GM12872 (cell line): ENCODE measurements around the gene OR2T10.

Experiments used
- TF ChIP-seq, protein P1 (sequence below): IDR thresholded peaks from 3 replicates; pipeline ENCODE4 v1.5.1; 2011; ENCODE audit warnings: low read depth, mild to moderate bottlenecking, low read length, moderate library complexity; ENCODE audit not compliant: insufficient read depth

OR2T10 gene

DNA sequence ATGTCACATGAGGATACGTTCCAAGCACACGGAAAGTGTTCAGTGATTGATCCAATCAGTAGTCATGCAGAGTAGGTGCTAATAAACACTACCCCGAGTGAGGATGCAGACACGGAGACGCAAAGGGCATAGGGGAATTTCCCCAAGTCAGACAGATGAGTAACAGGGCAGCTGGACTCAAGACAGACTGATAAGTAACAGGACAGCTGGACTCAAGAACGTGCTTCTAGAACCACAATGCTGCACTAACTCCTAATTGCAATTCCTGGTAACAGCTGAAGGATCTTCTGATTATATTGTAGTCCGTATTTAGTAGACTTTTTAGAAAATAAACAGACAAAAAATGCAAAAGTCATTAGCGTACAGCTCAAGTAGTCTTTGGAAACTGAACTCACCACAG lies 1.9 kb upstream of the OR2T10 start:
- TF ChIP-seq, protein P1, sequence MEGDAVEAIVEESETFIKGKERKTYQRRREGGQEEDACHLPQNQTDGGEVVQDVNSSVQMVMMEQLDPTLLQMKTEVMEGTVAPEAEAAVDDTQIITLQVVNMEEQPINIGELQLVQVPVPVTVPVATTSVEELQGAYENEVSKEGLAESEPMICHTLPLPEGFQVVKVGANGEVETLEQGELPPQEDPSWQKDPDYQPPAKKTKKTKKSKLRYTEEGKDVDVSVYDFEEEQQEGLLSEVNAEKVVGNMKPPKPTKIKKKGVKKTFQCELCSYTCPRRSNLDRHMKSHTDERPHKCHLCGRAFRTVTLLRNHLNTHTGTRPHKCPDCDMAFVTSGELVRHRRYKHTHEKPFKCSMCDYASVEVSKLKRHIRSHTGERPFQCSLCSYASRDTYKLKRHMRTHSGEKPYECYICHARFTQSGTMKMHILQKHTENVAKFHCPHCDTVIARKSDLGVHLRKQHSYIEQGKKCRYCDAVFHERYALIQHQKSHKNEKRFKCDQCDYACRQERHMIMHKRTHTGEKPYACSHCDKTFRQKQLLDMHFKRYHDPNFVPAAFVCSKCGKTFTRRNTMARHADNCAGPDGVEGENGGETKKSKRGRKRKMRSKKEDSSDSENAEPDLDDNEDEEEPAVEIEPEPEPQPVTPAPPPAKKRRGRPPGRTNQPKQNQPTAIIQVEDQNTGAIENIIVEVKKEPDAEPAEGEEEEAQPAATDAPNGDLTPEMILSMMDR, result no peak

DNA sequence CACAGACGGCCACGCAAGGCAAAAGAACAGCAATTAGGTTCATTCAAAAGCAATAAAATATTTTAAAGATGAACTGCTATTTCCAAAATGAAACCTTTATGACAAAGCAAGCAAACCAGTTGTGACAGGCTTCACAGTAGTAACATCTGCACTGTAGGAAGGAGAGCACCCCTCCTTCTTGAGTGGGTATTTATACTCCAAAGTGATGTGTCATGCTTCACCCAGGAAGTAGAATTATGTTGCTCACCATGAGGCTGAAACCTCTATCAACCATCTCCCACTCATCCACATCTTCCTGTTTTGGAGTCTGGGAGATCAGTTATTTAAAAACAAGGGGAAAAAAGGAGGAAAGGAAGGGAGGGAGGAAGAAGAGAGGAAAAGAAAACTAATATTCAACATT lies 885 bp downstream of the OR2T10 start:
- TF ChIP-seq, protein P1, result no peak

DNA sequence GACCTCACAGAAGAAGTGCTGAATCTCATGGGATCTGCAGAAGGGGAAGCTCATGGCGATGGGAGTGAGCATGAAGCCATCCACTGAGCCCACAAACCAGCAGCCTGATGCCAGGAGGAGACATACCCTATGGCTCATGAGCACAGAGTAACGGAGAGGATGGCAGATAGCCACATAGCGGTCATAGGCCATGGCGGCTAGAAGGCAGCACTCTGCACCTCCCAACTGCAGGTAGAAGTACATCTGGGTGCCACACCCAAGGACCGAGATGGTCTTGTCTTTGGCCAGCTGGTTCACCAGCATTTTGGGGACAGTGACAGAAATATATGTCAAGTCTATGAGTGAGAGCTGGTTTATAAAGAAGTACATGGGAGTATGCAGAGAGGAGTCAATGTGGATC lies 4.3 kb downstream of the OR2T10 start:
- TF ChIP-seq, protein P1, result no peak

DNA sequence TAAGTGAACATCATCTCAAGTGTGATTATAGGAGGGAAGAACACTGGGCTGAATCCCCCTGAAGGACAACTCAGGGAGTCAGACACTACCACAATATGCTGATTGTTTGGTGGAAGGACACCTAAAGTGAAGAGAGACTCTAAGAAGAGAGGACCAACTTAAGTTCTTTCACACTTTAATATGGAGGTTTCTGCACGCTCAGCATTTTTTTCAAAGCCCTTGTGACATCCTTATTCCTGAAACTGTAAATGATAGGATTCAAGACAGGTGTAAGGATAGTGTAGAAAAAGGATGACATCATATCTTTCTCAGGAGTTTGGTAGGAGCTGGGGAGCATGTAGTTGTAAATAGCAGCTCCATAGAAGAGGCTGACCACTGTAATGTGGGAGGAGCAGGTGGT lies 4.8 kb downstream of the OR2T10 start:
- TF ChIP-seq, protein P1, result no peak

DNA sequence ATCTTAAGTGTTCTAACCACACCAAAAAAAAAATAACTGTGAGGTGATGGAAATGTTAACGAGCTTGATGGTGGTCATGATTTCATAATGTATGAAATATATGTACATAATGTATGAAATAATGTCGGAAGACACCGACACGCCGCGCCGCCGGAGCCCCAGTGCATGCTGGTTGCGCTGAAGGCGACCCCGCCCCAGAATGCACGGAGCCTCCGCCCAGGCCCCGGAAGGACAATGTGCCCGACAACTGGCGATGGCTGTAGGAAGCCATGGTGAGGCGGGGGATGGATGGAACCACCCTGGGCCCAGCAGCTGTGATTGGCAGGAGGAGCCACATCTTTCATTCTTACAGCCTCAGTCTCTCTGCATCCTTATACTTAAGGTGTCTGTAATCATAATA lies 7.4 kb downstream of the OR2T10 start:
- TF ChIP-seq, protein P1, result no peak

DNA sequence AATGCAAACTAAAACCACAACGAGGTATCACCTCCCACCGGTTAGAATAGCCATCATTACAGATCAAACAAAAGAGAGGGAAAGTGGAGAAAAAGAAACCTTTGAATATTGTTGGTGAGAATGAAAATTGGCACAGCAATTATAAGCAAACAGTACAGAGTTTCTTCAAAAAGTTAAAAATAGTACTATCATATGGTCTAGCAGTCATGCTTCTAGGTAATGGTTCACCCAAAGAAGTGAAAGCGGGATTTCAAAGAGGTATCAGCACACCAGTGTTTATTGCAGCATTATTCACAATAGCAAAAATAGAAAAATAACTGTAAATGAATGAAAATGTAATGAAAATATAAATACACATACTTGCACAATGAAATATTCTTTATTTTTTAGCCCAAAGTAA lies 8.2 kb downstream of the OR2T10 start:
- TF ChIP-seq, protein P1, result no peak

DNA sequence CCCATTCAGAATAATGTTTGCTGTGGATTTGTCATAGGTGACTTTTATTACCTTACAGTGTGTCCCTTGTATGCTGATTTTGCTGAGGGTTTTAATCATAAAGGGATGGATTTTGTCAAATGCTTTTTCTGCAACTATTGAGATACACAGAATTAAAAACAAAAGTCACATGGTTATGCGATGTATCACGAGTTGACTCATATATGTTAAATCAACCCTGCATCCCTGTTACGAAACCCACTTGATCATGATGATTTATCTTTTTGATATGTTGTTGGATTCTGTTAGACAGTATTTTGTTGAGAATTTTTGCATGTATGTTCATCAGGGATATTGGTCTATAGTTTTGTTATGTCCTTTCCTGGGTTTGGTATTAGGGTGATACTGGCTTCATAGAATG lies 12.2 kb downstream of the OR2T10 start:
- TF ChIP-seq, protein P1, result no peak
